GM18508 (cell line): ENCODE data around the gene COL4A4.

Experiments used
- ATAC-seq: cut with Tn5 transposase; IDR thresholded peaks from one replicate; pipeline ENCODE4 v1.9.1; 2021; ENCODE audit warnings: moderate number of reproducible peaks; ENCODE audit not compliant: insufficient read depth, unreplicated experiment

COL4A4 gene

GRCh38 chr2:226991663-226992062, 172.3 kb downstream of the COL4A4 start:
- ATAC-seq: peak; percentile 44

- no peak for ATAC-seq
These were observed 178.4 kb downstream of the COL4A4 start for GRCh38 chr2:226985583-226985946.

- peak; percentile 96 for ATAC-seq
These were observed 179.0 kb downstream of the COL4A4 start for GRCh38 chr2:226984750-226985582.

GRCh38 chr2:226983895-226984749, 179.9 kb downstream of the COL4A4 start:
- ATAC-seq: no peak

- no peak for ATAC-seq
These were observed 182.1 kb downstream of the COL4A4 start for GRCh38 chr2:226981791-226982326.

GRCh38 chr2:226979004-226979403, 185.0 kb downstream of the COL4A4 start:
- no peak for ATAC-seq

- ATAC-seq: no peak
These were observed 185.7 kb downstream of the COL4A4 start for GRCh38 chr2:226978300-226978699.

- no peak for ATAC-seq
These were observed 186.2 kb downstream of the COL4A4 start for GRCh38 chr2:226977775-226978190.

GRCh38 chr2:226973816-226974215, 190.2 kb downstream of the COL4A4 start:
- no peak for ATAC-seq

- ATAC-seq: no peak
These were observed 192.2 kb downstream of the COL4A4 start for GRCh38 chr2:226971770-226972169.

GRCh38 chr2:226971084-226971483, 192.9 kb downstream of the COL4A4 start:
- peak; percentile 46 for ATAC-seq

GRCh38 chr2:226970362-226970761, 193.6 kb downstream of the COL4A4 start:
- no peak for ATAC-seq

GRCh38 chr2:226969417-226970080, 194.5 kb downstream of the COL4A4 start:
- no peak for ATAC-seq

GRCh38 chr2:226965376-226965775, 198.6 kb downstream of the COL4A4 start:
- no peak for ATAC-seq

- no peak for ATAC-seq
These were observed 200.5 kb downstream of the COL4A4 start for GRCh38 chr2:226963528-226963927.

GRCh38 chr2:226962176-226962773, 201.7 kb downstream of the COL4A4 start:
- no peak for ATAC-seq

GRCh38 chr2:226959418-226959817, 204.6 kb downstream of the COL4A4 start:
- no peak for ATAC-seq

- ATAC-seq: no peak
These were observed 207.3 kb downstream of the COL4A4 start for GRCh38 chr2:226956659-226957058.

- ATAC-seq: no peak
These were observed 210.2 kb downstream of the COL4A4 start for GRCh38 chr2:226953826-226954225.

- no peak for ATAC-seq
These were observed 210.8 kb downstream of the COL4A4 start for GRCh38 chr2:226953206-226953605.
